Activated T-cell treated with anti-CD3 and anti-CD28 coated beads, Interleukin-2, amount 50 U/mL, for 4 hours (primary cell): ENCODE results near the gene LCN10. TPM values are rescaled to one million over a fixed set of nuclear protein-coding genes. Genes with fewer than 3 reads are reported as not detected.
"Not testable (repeated sequence)": the region's sequence is repeated elsewhere in the genome, so short reads cannot be mapped to it uniquely, and the experiment has no call there.

Experiments used
- ATAC-seq, 2 donors: fragments of 200-7000 bp; cut with Tn5 transposase; one replicate each; pipeline ENCODE4 v1.10.0; 2021
- DNase-seq: peaks from one replicate; pipeline ENCODE4 v3.0.0-alpha.2; 2020
- H3K27me3 Mint-ChIP-seq: one replicate; pipeline ENCODE4 v1.8.0; 2021; ENCODE audit warnings: low read depth, mixed read lengths
- H3K36me3 Mint-ChIP-seq: one replicate; pipeline ENCODE4 v1.8.0; 2022; ENCODE audit warnings: mixed read lengths; ENCODE audit not compliant: insufficient read depth
- H3K4me1 Mint-ChIP-seq: one replicate; pipeline ENCODE4 v1.8.0; 2021; ENCODE audit warnings: low read depth, mixed read lengths
- H3K4me3 Mint-ChIP-seq: one replicate; pipeline ENCODE4 v1.8.0; 2021; ENCODE audit warnings: mild to moderate bottlenecking, moderate library complexity, mixed read lengths
- H3K9me3 Mint-ChIP-seq: one replicate; pipeline ENCODE4 v1.8.0; 2021; ENCODE audit warnings: mixed read lengths
- total RNA-seq, 3 donors: library from RNA; stranded (reverse); gene quantifications; one replicate each; pipeline ENCODE4 v1.2.1, GENCODE V29; 2021

Gene LCN10
- total RNA-seq, 3 donors from 2014 or later: 0.82 to 2.4 (median 2.1) TPM

- H3K9me3 Mint-ChIP-seq: no peaks in the 10 kb centered on the region
Observed at GRCh38 chr9:136705564-136705963, 37.2 kb downstream of the LCN10 start.

GRCh38 chr9:136704741-136705140 lies 38.0 kb downstream of the LCN10 start:
- not testable (repeated sequence) for H3K36me3 Mint-ChIP-seq, DNase-seq, H3K27me3 Mint-ChIP-seq, H3K4me3 Mint-ChIP-seq, H3K9me3 Mint-ChIP-seq, ATAC-seq
- peaks cover 16% of the 10 kb centered on the region for H3K4me1 Mint-ChIP-seq

More at GRCh38 chr9:136705564-136705963, 37.2 kb downstream of the LCN10 start:
- DNase-seq: no peak
- Mint-ChIP-seq H3K36me3 (no peaks in the 10 kb centered on the region), H3K27me3 (peaks cover 16% of the 10 kb centered on the region), H3K4me1 (peaks cover 11% of the 10 kb centered on the region), H3K4me3 (no peak overlapping the region)
- no peak for ATAC-seq

- ATAC-seq (no peak), DNase-seq (no peak)
- no peaks in the 10 kb centered on the region for H3K9me3 Mint-ChIP-seq
- H3K36me3 Mint-ChIP-seq: no peaks in the 10 kb centered on the region
- H3K4me3 Mint-ChIP-seq: no peak overlapping the region
- H3K27me3 Mint-ChIP-seq: peaks cover 9% of the 10 kb centered on the region
- peaks cover 18% of the 10 kb centered on the region for H3K4me1 Mint-ChIP-seq
Observed at GRCh38 chr9:136703276-136703860, 39.4 kb downstream of the LCN10 start.

GRCh38 chr9:136701668-136702053 lies 41.1 kb downstream of the LCN10 start:
- peak in 1 of 2 donors; percentile 3 for ATAC-seq
- Mint-ChIP-seq H3K27me3 (peaks cover 17% of the 10 kb centered on the region), H3K4me3 (peak overlapping the region; percentile 75)

GRCh38 chr9:136700959-136701667 lies 41.6 kb downstream of the LCN10 start:
- peak overlapping the region; percentile 75 for H3K4me3 Mint-ChIP-seq
- DNase-seq: peak; percentile 38
- H3K36me3 Mint-ChIP-seq: no peaks in the 10 kb centered on the region
- peaks cover 18% of the 10 kb centered on the region for H3K4me1 Mint-ChIP-seq
- no peaks in the 10 kb centered on the region for H3K9me3 Mint-ChIP-seq
- H3K27me3 Mint-ChIP-seq: peaks cover 17% of the 10 kb centered on the region
- ATAC-seq: peak; percentile 98 to 99

More at GRCh38 chr9:136701668-136702053, 41.1 kb downstream of the LCN10 start:
- no peak for DNase-seq
- peaks cover 18% of the 10 kb centered on the region for H3K4me1 Mint-ChIP-seq
- H3K36me3 Mint-ChIP-seq: no peaks in the 10 kb centered on the region
- H3K9me3 Mint-ChIP-seq: no peaks in the 10 kb centered on the region

- Mint-ChIP-seq H3K36me3 (no peaks in the 10 kb centered on the region), H3K9me3 (no peaks in the 10 kb centered on the region), H3K27me3 (peaks cover 16% of the 10 kb centered on the region), H3K4me3 (no peak overlapping the region), H3K4me1 (peaks cover 18% of the 10 kb centered on the region)
- ATAC-seq (no peak), DNase-seq (no peak)
Observed at GRCh38 chr9:136700304-136700703, 42.4 kb downstream of the LCN10 start.

GRCh38 chr9:136698635-136699246 lies 44.0 kb downstream of the LCN10 start:
- H3K4me3 Mint-ChIP-seq: no peak overlapping the region
- DNase-seq (no peak), ATAC-seq (no peak)
- peaks cover 21% of the 10 kb centered on the region for H3K27me3 Mint-ChIP-seq
- no peaks in the 10 kb centered on the region for H3K9me3 Mint-ChIP-seq
- H3K36me3 Mint-ChIP-seq: no peaks in the 10 kb centered on the region
- H3K4me1 Mint-ChIP-seq: peaks cover 18% of the 10 kb centered on the region

GRCh38 chr9:136697821-136698526 lies 44.8 kb downstream of the LCN10 start:
- Mint-ChIP-seq H3K36me3 (no peaks in the 10 kb centered on the region), H3K4me1 (peaks cover 18% of the 10 kb centered on the region), H3K9me3 (no peaks in the 10 kb centered on the region), H3K4me3 (no peak overlapping the region), H3K27me3 (peaks cover 23% of the 10 kb centered on the region)
- DNase-seq (no peak), ATAC-seq (no peak)

- Mint-ChIP-seq H3K9me3 (no peaks in the 10 kb centered on the region), H3K36me3 (no peaks in the 10 kb centered on the region), H3K4me1 (peaks cover 18% of the 10 kb centered on the region), H3K27me3 (peaks cover 23% of the 10 kb centered on the region), H3K4me3 (no peak overlapping the region)
- DNase-seq (no peak), ATAC-seq (no peak)
Observed at GRCh38 chr9:136697146-136697820, 45.5 kb downstream of the LCN10 start.

GRCh38 chr9:136696502-136696901 lies 46.2 kb downstream of the LCN10 start:
- Mint-ChIP-seq H3K9me3 (no peaks in the 10 kb centered on the region), H3K36me3 (no peaks in the 10 kb centered on the region), H3K4me3 (no peak overlapping the region), H3K27me3 (peaks cover 23% of the 10 kb centered on the region), H3K4me1 (peaks cover 15% of the 10 kb centered on the region)
- DNase-seq (no peak), ATAC-seq (no peak)

GRCh38 chr9:136695955-136696354 lies 46.8 kb downstream of the LCN10 start:
- no peaks in the 10 kb centered on the region for H3K36me3 Mint-ChIP-seq
- DNase-seq (no peak), ATAC-seq (no peak)
- H3K4me1 Mint-ChIP-seq: peaks cover 10% of the 10 kb centered on the region
- no peaks in the 10 kb centered on the region for H3K9me3 Mint-ChIP-seq
- peaks cover 23% of the 10 kb centered on the region for H3K27me3 Mint-ChIP-seq
- H3K4me3 Mint-ChIP-seq: no peak overlapping the region

- no peak for DNase-seq
- H3K4me1 Mint-ChIP-seq: peaks cover 6% of the 10 kb centered on the region
- no peak for ATAC-seq
- no peaks in the 10 kb centered on the region for H3K36me3 Mint-ChIP-seq
- H3K27me3 Mint-ChIP-seq: peaks cover 23% of the 10 kb centered on the region
- H3K9me3 Mint-ChIP-seq: no peaks in the 10 kb centered on the region
- H3K4me3 Mint-ChIP-seq: no peak overlapping the region
Observed at GRCh38 chr9:136695435-136695895, 47.3 kb downstream of the LCN10 start.

- no peak overlapping the region for H3K4me3 Mint-ChIP-seq
- peaks cover 2% of the 10 kb centered on the region for H3K4me1 Mint-ChIP-seq
- no peaks in the 10 kb centered on the region for H3K36me3 Mint-ChIP-seq
- H3K9me3 Mint-ChIP-seq: no peaks in the 10 kb centered on the region
- DNase-seq: no peak
- ATAC-seq: no peak
- peaks cover 21% of the 10 kb centered on the region for H3K27me3 Mint-ChIP-seq
Observed at GRCh38 chr9:136694872-136695247, 47.9 kb downstream of the LCN10 start.
